Adrenal gland (tissue), 5 donors: ENCODE data around the gene WNT7A.
"Not testable (repeated sequence)": the region's sequence is repeated elsewhere in the genome, so short reads cannot be mapped to it uniquely, and the experiment has no call there.

Experiments
- CTCF ChIP-seq, 6 experiments: fragments of 450-650 bp in 4 of 6; fragments of 200-600 bp in 2 of 6; sonication (generic) in 1 of 6; IDR thresholded peaks; 1 replicate in 5 of 6; 2 replicates in 1 of 6; pipeline versions ENCODE4 v1.5.1 to v1.8.0; 2016 to 2021; ENCODE audit warnings: antibody characterized with exemption in 6 of 6, mild to moderate bottlenecking in 2 of 6, moderate library complexity in 1 of 6
- POLR2A ChIP-seq, 2 donors: fragments of 450-650 bp; IDR thresholded peaks; one replicate each; pipeline ENCODE4 v1.6.1; 2017; ENCODE audit warnings: antibody characterized with exemption in 2 of 2, mild to moderate bottlenecking in 2 of 2, moderate library complexity in 1 of 2
- donor health status: DM: no; HTN: no; CAD: no.

DNA sequence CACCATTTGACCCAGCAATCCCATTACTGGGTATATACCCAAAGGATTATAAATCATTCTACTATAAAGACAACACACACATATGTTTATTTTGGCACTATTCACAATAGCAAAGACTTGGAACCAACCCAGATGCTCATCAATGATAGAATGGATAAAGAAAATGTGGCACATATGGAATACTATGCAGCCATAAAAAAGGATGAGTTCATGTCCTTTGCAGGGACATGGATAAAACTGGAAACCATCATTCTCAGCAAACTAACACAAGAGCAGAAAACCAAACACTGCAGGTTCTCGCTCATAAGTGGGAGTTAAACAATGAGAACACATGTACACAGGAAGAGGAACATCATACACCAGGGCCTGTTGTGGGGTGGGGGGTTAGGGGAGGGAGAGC lies 48.9 kb upstream of the WNT7A start:
- TF ChIP-seq CTCF, POLR2A (IDR thresholded peaks at IDR 0.05): not testable (repeated sequence)
